ENCODE data around the gene SLCO4A1. TPM values are rescaled to one million over a fixed set of nuclear protein-coding genes. Genes with fewer than 3 reads are reported as not detected.

Gene SLCO4A1
- total RNA-seq, 2 donors from 2014 or later, result 2.6 to 6.2 TPM

DNA sequence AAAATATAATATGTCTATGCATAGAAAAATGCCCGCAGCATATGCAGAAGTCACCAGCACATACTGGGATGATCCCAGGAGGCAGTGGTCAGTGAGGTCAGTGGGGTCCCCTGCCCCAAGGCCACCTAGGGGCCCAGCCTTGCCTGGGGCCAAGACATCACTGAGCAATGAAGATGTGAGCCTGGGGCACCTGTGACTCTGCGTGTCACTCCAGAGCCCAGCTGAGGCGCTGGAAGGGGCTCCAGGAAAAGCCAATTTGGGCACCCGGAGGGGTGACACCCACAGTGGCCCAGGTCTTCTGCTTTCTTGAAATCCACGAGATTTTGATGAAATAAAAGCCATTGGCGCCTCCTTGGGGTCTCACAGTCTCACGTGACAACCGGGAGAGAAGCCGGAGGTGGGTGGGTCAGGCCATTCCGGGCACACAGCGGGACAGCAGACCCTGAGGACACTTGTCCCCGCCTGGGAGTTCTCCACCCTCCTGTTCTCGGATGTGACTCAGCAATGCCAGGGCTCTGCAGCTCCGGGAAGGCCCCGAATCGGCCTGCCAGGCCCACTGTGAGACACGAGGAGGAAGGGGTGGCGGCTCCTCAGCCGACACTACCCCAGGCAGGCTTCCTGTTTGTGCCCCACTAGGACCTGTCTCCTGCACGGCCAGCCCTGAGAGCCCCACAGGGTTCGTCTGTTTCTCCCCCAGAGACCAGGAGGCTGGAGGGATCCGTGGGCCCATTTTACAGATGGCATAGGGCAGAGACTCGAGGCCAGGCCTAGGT is 24.4 kb upstream of the SLCO4A1 start:
- H3K27ac ChIP-seq, result peak overlapping the region in 2 of 4 donors; percentile 36 to 60
- H3K9me3 ChIP-seq, result no peaks in the 10 kb centered on the region
- ATAC-seq, result peak; percentile 25
- H3K4me1 ChIP-seq, result peaks cover 13% of the 10 kb centered on the region
- DNase-seq, result peak in 2 of 4 donors; percentile 28 to 74
- no peaks in the 10 kb centered on the region for H3K27me3 ChIP-seq
- no peaks in the 10 kb centered on the region for H3K36me3 ChIP-seq (replicated peaks in 1 of 2; ENCODE audit: insufficient read depth in 1 of 2, low read depth in 2 of 2)
- intact Hi-C loops (cut with DNase I), result loop anchor here (5.0 kb wide), 1 partner anchor 116 kb away; no protein-coding TSS in a partner anchor
- peak in 2 of 3 donors; percentile 6 to 31 for TF ChIP-seq POLR2A (IDR thresholded peaks at IDR 0.05)
- TF ChIP-seq, protein P1, sequence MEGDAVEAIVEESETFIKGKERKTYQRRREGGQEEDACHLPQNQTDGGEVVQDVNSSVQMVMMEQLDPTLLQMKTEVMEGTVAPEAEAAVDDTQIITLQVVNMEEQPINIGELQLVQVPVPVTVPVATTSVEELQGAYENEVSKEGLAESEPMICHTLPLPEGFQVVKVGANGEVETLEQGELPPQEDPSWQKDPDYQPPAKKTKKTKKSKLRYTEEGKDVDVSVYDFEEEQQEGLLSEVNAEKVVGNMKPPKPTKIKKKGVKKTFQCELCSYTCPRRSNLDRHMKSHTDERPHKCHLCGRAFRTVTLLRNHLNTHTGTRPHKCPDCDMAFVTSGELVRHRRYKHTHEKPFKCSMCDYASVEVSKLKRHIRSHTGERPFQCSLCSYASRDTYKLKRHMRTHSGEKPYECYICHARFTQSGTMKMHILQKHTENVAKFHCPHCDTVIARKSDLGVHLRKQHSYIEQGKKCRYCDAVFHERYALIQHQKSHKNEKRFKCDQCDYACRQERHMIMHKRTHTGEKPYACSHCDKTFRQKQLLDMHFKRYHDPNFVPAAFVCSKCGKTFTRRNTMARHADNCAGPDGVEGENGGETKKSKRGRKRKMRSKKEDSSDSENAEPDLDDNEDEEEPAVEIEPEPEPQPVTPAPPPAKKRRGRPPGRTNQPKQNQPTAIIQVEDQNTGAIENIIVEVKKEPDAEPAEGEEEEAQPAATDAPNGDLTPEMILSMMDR (IDR thresholded peaks at IDR 0.05), result no peak
- no peak overlapping the region for H3K4me3 ChIP-seq
- 56 to 75% methylated on average over 1 to 23 of the region's 23 CpGs for WGBS, 2 donors

DNA sequence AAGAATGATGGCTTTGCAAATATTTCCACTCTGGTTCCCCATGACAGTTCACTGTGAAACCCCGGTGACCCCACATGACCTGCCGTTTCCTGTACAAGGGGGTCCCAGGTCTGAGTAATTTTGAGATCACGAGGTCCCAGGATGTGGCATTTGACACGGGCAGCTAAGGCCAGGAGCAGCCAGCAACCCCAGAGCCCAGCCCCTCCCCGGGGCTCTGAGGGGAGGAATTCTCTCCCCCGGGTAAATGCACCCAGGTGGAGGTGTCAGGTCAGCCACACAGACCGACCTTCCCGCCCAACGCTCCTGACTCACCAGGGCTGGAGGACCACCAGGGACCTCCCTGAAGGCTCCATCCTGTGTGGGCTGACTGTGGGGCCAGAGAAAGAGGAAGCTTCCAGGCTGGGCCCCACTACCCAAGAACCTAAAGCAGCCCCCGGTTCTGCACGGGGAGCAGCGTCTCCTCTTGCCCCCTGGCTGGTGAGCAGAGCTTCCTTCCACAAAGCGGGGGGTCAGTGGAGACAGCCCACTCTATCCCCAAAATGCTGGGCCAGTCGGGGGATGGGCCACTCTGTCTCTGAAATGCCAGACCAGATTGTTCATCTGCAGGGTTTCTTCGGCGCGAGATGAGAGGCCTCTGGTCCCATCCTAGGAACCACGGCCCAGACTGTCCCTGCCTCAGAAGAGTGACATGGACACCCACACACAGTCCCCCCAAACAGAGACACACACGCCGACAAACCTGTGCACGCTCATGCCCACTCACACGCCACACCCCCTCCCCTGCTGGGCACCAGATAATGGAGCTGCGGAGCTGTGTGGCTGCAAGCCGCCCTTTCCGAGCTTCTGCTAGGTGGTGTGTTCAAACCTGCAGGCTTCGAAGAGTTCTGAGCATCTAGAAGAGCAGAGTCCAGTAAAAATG is 23.4 kb upstream of the SLCO4A1 start:
- H3K36me3 ChIP-seq (replicated peaks in 1 of 2; ENCODE audit: insufficient read depth in 1 of 2, low read depth in 2 of 2), result no peaks in the 10 kb centered on the region
- 60 to 77% methylated on average over 13 to 26 of the region's 26 CpGs for WGBS, 2 donors
- H3K4me3 ChIP-seq, result no peak overlapping the region
- peak overlapping the region in 1 of 4 donors; percentile 36 for H3K27ac ChIP-seq
- ATAC-seq (no peak), DNase-seq (no peak)
- intact Hi-C loops (cut with DNase I), result loop anchor here (5.0 kb wide), 1 partner anchor 117 kb away; no protein-coding TSS in a partner anchor
- H3K9me3 ChIP-seq, result no peaks in the 10 kb centered on the region
- H3K27me3 ChIP-seq, result no peaks in the 10 kb centered on the region
- TF ChIP-seq, protein P1 (IDR thresholded peaks at IDR 0.05), result no peak
- TF ChIP-seq POLR2A (IDR thresholded peaks at IDR 0.05), result no peak
- peaks cover 23% of the 10 kb centered on the region for H3K4me1 ChIP-seq

DNA sequence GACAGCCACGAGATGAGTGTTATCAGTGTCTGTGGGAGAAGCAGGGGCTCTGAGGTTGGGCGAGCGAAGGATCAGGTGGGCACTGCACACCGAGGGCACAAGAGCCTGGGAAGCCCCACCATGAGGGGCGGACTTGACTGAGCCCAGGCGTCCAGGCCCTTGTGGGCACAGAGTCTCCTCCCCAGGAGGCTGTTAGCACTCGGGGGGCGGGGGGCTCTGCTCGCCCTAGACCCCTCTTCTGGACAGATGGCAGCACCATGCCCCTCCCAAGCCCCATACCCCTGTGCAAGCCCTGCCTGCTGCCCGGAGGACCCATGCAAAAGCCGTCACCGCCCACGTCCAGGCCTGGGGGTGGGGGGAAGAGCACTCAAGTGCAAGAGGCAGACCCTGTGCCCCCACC is 21.7 kb upstream of the SLCO4A1 start:
- 53 to 72% methylated on average over 9 to 12 of the region's 13 CpGs for WGBS, 2 donors
- Histone ChIP-seq H3K9me3 (no peaks in the 10 kb centered on the region), H3K27ac (no peak overlapping the region), H3K36me3 (replicated peaks in 1 of 2; ENCODE audit: insufficient read depth in 1 of 2, low read depth in 2 of 2) (no peaks in the 10 kb centered on the region), H3K4me3 (no peak overlapping the region), H3K4me1 (peaks cover 35% of the 10 kb centered on the region), H3K27me3 (no peaks in the 10 kb centered on the region)
- no peak for TF ChIP-seq POLR2A (IDR thresholded peaks at IDR 0.05)
- TF ChIP-seq, protein P1 (IDR thresholded peaks at IDR 0.05), result no peak
- intact Hi-C loops (cut with DNase I), result no loop called here
- DNase-seq, result no peak
- ATAC-seq, result no peak

DNA sequence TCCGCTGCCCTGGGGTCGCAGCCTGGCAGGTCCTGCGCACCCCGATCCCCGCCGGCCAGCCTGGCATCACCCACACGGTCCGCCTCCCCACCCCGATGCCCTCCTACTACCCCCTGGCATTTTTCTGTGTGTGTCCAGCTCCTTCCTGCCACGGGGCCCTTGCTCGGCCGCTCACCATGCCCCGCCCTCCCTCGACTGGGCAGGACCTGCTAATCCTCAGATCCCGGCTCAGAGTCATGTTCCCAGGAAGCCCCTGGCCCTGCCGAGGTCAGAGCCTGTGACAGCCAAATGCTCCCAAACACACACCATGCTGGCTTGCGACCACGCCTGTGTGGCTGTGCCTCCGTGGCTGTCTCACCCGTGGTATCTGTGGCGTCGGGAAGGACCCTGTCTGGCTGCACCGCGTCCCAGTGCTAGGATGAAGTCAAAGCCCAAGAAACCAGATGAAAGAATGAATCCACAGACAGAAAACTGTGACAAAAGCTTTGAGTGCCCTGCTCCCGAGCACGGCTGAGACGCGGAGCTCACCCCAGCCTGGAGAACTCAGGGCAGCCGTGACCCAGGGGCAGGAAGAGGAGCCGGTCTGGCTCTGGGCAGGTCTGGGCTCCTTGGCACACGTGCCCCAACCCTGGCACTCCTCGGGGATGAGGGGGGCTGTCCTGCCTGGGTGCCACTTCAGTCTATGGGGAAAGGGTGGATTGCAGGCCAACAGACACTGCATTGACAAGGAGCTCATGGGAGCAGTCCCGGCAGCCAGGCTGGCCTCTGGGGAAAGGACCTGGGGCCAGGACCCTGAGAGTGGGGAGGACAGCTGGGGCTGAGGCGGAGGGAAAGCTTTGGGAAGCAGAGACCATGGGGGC is 20.8 kb upstream of the SLCO4A1 start:
- no peak for TF ChIP-seq POLR2A (IDR thresholded peaks at IDR 0.05)
- TF ChIP-seq, protein P1 (IDR thresholded peaks at IDR 0.05), result no peak
- Histone ChIP-seq H3K4me3 (no peak overlapping the region), H3K9me3 (no peaks in the 10 kb centered on the region), H3K27me3 (no peaks in the 10 kb centered on the region), H3K4me1 (peaks cover 35% of the 10 kb centered on the region), H3K36me3 (replicated peaks in 1 of 2; ENCODE audit: insufficient read depth in 1 of 2, low read depth in 2 of 2) (no peaks in the 10 kb centered on the region), H3K27ac (peak overlapping the region in 2 of 4 donors; percentile 30 to 98)
- intact Hi-C loops (cut with DNase I), result no loop called here
- DNase-seq, result no peak
- no peak for ATAC-seq
- WGBS, 2 donors, result 83 to 85% methylated on average over 26 to 32 of the region's 34 CpGs
